ENCODE results near the gene TRIM71.
A peak's percentile ranks its signal among the peaks of the same experiment; 100 is the strongest.

DNA sequence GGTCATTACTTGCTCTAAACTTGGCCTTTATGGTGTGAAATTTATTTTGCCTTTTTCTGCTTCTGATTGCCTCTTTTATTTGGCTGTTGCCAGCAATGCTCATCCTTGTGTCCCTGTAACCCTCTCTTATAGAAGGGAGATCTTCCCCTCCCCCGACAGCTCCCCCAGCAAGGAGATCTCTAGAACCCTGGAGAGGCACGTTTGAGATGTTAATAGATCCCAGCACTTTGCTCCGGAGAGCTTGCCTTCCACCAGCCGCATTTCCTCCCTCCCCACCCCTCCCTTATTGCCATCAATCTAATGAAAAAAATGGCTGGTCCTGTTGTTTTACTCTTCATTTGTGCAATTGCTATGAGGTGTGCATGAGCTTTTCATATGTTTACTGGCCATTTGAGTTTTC, 18.2 kb downstream of the TRIM71 start:
- TF ChIP-seq, protein P1, sequence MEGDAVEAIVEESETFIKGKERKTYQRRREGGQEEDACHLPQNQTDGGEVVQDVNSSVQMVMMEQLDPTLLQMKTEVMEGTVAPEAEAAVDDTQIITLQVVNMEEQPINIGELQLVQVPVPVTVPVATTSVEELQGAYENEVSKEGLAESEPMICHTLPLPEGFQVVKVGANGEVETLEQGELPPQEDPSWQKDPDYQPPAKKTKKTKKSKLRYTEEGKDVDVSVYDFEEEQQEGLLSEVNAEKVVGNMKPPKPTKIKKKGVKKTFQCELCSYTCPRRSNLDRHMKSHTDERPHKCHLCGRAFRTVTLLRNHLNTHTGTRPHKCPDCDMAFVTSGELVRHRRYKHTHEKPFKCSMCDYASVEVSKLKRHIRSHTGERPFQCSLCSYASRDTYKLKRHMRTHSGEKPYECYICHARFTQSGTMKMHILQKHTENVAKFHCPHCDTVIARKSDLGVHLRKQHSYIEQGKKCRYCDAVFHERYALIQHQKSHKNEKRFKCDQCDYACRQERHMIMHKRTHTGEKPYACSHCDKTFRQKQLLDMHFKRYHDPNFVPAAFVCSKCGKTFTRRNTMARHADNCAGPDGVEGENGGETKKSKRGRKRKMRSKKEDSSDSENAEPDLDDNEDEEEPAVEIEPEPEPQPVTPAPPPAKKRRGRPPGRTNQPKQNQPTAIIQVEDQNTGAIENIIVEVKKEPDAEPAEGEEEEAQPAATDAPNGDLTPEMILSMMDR (IDR thresholded peaks at IDR 0.05), result no peak
- TF ChIP-seq, protein P2, sequence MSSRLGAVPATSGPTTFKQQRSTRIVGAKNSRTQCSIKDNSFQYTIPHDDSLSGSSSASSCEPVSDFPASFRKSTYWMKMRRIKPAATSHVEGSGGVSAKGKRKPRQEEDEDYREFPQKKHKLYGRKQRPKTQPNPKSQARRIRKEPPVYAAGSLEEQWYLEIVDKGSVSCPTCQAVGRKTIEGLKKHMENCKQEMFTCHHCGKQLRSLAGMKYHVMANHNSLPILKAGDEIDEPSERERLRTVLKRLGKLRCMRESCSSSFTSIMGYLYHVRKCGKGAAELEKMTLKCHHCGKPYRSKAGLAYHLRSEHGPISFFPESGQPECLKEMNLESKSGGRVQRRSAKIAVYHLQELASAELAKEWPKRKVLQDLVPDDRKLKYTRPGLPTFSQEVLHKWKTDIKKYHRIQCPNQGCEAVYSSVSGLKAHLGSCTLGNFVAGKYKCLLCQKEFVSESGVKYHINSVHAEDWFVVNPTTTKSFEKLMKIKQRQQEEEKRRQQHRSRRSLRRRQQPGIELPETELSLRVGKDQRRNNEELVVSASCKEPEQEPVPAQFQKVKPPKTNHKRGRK (CRISPR knock-in tag; IDR thresholded peaks at IDR 0.05; ENCODE audit: borderline replicate concordance), result no peak
- TF ChIP-seq, protein P3, sequence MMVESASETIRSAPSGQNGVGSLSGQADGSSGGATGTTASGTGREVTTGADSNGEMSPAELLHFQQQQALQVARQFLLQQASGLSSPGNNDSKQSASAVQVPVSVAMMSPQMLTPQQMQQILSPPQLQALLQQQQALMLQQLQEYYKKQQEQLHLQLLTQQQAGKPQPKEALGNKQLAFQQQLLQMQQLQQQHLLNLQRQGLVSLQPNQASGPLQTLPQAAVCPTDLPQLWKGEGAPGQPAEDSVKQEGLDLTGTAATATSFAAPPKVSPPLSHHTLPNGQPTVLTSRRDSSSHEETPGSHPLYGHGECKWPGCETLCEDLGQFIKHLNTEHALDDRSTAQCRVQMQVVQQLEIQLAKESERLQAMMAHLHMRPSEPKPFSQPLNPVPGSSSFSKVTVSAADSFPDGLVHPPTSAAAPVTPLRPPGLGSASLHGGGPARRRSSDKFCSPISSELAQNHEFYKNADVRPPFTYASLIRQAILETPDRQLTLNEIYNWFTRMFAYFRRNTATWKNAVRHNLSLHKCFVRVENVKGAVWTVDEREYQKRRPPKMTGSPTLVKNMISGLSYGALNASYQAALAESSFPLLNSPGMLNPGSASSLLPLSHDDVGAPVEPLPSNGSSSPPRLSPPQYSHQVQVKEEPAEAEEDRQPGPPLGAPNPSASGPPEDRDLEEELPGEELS (CRISPR knock-in tag; IDR thresholded peaks at IDR 0.05), result peak; percentile 74; the same call in 1 of the 2 replicates
- TF ChIP-seq NR2C2 (CRISPR knock-in tag; IDR thresholded peaks at IDR 0.05), result no peak
- TF ChIP-seq, protein P4, sequence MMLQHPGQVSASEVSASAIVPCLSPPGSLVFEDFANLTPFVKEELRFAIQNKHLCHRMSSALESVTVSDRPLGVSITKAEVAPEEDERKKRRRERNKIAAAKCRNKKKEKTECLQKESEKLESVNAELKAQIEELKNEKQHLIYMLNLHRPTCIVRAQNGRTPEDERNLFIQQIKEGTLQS (CRISPR knock-in tag; conservative IDR thresholded peaks at IDR 0.05), result no peak
- no peak for TF ChIP-seq TEAD4 (CRISPR knock-in tag; IDR thresholded peaks at IDR 0.05)
